GM21619 (cell line): ENCODE measurements around the gene BNIP5.
"Not testable (repeated sequence)": the region's sequence is repeated elsewhere in the genome, so short reads cannot be mapped to it uniquely, and the experiment has no call there.

ENCODE experiments used
- ATAC-seq: cut with Tn5 transposase; IDR thresholded peaks from one replicate; pipeline ENCODE4 v1.9.1; 2021; ENCODE audit not compliant: unreplicated experiment

BNIP5 gene

DNA sequence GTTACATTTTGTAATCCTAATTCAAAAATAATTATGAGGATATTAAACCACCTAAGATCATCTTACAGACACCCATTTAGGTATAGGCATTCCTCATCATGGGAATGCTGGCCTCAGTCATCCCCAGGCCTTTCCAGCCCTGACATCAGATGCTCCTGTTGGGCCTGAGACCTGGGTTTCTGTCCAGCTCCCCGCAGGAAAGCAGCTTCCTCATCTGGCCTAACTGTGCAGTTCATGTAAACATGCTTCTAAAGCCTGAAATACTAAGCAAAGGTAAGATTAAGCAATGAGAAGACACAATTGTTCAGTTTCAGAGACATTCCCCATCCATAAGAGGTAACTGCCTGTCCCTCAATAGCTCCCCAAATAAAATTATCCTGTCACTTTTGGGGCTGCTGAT is 31.7 kb upstream of the BNIP5 start:
- ATAC-seq = no peak

GRCh38 chr6:36367743-36368142 is 31.1 kb upstream of the BNIP5 start:
- ATAC-seq = no peak

DNA sequence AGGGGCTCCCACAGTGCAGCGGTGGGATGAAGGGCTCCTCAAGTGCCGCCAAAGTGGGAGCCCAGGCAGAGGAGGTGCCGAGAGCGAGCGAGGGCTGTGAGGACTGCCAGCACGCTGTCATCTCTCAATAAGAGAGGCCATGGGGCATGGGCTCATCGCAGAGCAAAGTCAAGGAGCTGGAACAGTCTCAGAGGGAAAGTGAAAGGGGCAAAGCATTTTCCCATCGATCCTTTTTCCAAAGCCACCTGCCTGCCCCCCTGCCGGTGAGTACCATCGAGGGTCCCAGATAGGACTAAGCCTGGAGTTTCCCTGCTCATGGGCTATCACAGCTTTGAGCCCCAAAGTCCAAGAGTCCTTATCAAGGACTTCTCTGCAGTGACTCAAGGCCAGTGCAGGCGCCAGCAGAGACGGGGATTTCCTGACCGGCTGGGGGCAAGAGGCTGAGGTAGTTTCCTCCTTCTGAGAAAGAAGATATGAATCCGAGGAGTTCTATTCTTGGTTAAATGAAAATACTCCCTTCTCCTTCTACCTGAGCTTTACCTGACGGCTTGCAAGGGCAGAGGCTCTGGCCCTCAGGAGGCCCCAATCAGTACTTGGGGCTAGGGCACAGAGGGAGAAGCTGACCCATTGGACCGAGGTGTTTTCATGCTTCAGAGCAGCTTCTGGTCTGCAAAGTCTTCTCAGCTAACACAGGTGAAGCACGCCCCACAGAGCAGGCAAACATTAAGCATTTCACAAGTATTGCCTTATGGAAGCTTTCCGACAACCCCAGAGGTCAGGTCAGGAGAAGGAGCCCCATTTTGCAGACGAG is 28.2 kb upstream of the BNIP5 start:
- no peak for ATAC-seq

DNA sequence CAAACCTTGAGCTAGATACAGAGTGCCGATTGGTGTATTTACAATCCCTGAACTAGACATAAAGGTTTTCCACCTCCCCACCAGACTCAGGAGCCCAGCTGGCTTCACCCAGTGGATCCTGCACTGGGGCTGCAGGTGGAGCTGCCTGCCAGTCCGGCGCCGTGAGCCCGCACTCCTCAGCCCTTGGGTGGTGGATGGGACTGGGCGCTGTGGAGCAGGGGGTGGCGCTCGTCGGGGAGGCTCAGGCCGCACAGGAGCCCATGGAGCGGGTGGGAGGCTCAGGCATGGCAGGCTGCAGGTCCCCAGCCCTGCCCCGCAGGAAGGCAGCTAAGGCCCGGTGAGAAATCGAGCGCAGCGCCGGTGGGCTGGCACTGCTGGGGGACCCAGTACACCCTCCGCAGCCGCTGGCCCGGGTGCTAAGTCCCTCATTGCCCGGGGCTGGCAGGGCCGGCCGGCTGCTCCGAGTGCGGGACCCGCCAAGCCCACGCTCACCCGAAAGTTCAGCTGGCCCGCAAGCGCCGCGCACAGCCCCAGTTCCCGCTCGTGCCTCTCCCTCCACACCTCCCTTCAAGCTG is 27.5 kb upstream of the BNIP5 start:
- ATAC-seq = not testable (repeated sequence)

GRCh38 chr6:36363371-36363752 is 26.7 kb upstream of the BNIP5 start:
- ATAC-seq = not testable (repeated sequence)

- no peak for ATAC-seq
These were observed 26.1 kb upstream of the BNIP5 start for GRCh38 chr6:36362551-36363370.

GRCh38 chr6:36361071-36361470 is 24.4 kb upstream of the BNIP5 start:
- peak; percentile 13 for ATAC-seq

DNA sequence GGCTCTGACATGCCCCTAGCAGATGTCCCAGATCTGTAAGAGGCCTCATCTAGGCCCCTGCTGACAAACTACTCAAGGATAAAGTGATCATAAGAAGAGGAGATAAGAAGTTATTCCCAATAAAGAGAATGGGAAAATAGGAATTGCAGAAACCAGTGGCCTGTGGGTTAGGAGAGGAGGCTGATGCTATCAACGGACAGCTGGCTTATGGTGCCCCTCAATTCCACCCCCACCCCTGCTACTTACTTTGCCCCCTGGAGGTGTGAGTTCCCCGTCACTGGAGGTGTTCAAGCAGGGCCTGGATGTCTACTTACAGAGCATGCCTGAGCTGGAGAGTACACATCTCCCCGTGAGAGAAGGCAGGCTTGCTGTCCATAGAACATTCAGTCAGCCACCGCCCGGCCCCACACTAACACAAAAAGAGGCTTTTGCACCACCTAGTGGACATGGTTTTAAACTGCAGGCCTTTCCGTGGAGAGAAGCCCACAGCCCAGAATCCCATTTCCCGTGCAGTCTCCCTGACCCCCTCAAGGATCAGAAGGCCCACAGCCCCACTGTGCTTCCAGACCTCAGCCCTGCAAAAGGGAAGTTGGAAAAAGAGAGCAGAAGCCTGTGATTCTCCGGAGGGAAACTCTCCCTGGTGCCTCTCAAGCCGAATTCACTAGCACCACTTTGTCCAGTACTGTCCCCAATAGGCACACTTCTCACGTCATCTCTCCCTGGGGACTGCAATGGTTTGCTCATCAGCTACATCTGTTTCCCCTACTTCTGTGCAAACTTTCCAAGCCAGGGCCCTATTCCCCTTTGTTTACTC is 23.8 kb upstream of the BNIP5 start:
- ATAC-seq = peak; percentile 46

DNA sequence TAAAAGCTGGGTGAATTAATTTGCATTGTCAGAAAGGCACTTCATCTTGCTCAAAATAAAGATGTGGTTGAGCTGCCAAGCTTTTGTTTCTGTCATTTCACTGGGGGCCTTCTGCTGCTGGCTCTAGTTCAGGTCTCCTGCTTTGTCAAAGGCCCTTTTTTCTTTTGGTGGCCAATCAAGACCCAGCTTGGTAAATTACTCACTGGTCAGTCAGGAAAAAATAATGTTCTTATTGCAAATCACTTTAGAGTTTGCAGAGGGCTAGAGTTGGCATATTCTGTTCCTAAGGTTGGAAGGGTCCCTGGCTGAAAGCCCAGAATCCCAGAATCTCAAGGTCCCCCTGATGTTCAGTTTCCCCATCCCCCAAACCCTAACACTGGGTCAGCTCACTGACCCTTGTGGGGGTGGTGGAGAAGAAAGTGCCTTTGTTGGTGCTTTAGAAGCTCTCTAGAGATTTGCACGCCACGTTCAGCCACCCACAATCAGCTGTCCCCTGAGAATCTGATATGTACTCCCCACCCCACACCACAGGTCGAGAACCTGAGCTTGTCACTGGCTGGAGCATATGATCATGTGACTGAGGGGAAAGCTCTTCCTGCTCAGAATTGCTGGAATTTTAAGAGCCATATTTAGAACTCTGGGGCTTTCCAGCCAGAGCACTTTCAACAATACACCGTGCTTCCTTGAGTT is 21.7 kb upstream of the BNIP5 start:
- no peak for ATAC-seq

GRCh38 chr6:36357872-36358225 is 21.2 kb upstream of the BNIP5 start:
- peak; percentile 31 for ATAC-seq

DNA sequence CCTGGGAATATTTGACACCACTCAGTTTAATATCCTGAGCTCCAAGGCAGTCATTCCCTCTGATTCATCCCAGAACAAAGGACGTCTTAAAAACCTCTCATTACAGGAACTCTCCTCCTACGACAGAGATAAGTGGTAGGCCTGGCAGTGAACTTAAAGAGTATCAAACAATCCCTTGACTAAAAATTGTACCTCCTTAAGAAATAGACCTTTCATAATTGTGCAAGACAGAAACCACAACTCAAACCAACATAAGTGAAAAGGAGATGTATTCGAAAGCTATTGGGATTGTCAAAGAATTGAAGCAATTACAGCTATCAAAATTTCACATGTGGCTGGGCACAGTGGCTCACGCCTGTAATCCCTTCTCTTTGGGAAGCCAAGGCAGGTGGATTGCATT is 19.1 kb upstream of the BNIP5 start:
- no peak for ATAC-seq

DNA sequence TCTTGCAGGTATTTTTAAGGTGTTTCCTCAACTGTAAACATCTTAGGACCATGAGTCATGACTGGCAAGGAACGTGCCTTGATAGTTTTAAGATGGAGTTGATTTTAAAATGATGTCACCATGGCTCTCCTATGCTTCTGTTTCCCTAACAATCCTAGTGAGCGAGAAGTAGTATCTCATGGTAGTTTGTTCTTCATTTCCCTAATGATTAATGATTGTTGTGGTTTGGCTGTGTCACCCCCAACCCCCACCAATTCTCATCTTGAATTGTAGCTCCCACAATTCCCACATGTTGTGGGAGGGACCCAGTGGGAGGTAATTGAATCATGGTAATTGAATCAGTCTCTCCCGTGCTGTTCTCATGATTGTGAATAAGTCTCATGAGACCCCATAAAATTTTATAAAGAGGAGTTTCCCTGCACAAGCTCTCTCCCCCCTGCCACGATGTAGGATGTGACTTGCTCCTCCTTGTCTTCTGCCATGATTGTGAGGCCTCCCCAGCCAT is 16.8 kb upstream of the BNIP5 start:
- ATAC-seq = no peak

- no peak for ATAC-seq
These were observed 15.9 kb upstream of the BNIP5 start for GRCh38 chr6:36352477-36353157.

DNA sequence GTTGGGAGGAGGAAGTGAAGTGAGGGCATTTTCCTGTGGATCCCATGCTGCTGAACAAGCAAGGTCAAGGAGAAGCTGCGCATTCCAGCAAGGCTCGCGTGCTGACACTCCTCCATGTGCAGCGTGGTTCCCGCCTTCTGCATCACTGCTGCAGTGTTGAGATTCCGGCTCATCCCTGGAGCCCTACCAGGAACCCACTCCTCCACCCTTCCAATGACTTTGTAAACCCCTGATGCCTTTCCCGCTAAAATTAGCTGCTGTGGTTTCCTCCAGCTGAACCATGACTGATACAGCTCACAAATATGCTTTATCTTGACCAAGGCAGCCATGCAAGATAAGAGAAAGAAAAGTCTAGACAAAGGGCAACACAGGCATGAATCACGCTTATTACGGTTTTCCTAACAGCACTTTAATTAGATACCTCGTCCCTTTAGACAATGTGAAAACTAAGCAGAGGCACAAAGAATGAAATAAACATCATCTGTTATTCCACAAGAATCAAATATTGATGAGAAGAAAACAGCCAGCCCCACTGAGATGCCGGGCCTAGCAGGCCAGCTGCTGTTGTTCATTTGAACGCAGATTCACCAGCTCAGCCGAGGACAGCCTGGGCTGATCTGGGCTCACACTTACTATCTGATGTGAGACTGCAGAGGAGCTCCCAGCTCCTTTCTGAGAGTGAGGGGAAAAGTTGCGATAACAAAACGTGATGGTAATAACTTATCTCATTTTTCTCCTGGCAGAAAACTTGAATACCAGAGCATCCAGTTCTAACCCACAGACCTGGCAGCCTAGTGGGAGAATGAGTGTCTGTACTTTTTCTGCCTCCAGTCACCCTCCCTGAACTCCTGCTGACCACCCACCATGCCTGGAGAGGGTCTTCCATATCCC is 14.2 kb upstream of the BNIP5 start:
- ATAC-seq = no peak

- ATAC-seq = no peak
These were observed 13.4 kb upstream of the BNIP5 start for GRCh38 chr6:36350082-36350481.

DNA sequence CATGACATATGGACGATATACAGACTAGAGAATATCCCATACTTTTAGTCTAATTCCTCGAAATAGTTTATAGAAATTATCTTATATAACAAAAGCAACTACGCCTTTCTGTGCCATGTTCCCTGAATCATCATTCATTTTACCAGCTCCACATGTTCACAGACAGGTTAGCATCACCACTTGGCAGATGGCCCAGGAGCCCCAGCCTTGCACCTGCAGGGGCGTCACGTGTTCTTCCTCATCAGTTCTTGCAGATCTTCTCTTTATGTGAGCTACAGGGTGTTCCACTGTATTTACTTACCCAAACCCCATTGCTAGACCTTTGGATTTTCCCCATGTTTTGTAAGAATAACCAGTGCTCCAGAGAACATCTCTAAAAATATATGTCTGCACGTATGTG is 12.6 kb upstream of the BNIP5 start:
- no peak for ATAC-seq

DNA sequence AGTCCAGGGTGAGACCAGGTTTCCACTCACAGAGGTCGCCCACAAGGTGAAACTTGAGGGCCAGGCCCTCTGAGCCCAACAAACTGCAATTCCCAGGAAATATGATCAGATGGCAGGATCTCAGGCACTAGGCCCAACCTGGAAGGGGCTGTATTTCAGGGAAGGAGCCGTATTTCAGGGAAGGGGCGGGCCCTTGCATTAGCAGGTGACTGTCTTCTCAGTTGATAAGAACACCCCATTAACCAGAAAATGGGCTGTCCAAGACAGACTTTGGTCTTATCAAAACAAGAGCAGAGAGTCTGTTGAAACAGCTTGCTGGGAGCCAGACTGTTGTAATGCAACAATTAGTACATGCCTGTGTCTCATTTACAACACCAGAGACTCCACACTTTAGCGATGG is 10.9 kb upstream of the BNIP5 start:
- no peak for ATAC-seq

- no peak for ATAC-seq
These were observed 10.0 kb upstream of the BNIP5 start for GRCh38 chr6:36346486-36347273.
